ENCODE data around the gene NAT9. TPM values are rescaled to one million over a fixed set of nuclear protein-coding genes. Genes with fewer than 3 reads are reported as not detected.

Gene NAT9
- total and polyA plus RNA-seq, 2 experiments from 2014 or later: 29.2 to 34.8 TPM

DNA sequence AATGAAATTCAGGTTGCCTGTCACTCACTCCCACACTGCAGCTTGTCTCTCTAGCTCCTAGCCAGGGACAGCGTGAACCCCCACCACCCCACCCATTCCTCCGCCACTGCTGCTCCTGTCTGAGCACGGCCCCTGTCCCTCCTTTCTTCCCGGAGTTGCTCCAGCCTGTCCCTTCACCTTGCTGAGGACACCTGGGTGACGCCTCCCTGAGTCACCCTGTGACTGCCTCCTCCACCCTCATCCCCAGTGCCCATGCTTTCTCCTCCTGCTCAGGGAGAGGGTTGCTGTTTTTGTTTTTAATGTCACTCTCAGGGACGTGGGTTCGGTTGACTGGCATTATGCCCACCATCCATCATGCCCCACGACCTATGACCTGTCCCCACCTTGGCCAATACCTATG is 25.8 kb upstream of the NAT9 start:
- no peaks in the 10 kb centered on the region for H3K79me2 ChIP-seq
- H3K9me3 ChIP-seq (ENCODE audit: low read depth): no peaks in the 10 kb centered on the region
- H3K4me1 ChIP-seq (ENCODE audit: insufficient read depth): no peaks in the 10 kb centered on the region
- no peak overlapping the region for H3K4me2 ChIP-seq
- H3K36me3 ChIP-seq (replicated peaks; ENCODE audit: insufficient read depth, low read depth): no peaks in the 10 kb centered on the region
- H3K27me3 ChIP-seq: no peaks in the 10 kb centered on the region
- no peaks in the 10 kb centered on the region for H4K20me1 ChIP-seq (ENCODE audit: insufficient read depth, poor library complexity, severe bottlenecking)
- no peak overlapping the region for H3K27ac ChIP-seq
- TF ChIP-seq EZH2 (IDR thresholded peaks at IDR 0.05; ENCODE audit: borderline replicate concordance) (no peak), EZH2phosphoT487 (IDR thresholded peaks at IDR 0.05; ENCODE audit: low read depth, severe bottlenecking, unreplicated experiment) (no peak)
- TF ChIP-seq, protein P1, sequence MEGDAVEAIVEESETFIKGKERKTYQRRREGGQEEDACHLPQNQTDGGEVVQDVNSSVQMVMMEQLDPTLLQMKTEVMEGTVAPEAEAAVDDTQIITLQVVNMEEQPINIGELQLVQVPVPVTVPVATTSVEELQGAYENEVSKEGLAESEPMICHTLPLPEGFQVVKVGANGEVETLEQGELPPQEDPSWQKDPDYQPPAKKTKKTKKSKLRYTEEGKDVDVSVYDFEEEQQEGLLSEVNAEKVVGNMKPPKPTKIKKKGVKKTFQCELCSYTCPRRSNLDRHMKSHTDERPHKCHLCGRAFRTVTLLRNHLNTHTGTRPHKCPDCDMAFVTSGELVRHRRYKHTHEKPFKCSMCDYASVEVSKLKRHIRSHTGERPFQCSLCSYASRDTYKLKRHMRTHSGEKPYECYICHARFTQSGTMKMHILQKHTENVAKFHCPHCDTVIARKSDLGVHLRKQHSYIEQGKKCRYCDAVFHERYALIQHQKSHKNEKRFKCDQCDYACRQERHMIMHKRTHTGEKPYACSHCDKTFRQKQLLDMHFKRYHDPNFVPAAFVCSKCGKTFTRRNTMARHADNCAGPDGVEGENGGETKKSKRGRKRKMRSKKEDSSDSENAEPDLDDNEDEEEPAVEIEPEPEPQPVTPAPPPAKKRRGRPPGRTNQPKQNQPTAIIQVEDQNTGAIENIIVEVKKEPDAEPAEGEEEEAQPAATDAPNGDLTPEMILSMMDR (IDR thresholded peaks at IDR 0.05; ENCODE audit: poor library complexity): no peak
- no peak for DNase-seq (ENCODE audit: low spot score)
- no peaks in the 10 kb centered on the region for H3K9me2 ChIP-seq (replicated peaks; ENCODE audit: insufficient read depth)
- H2AFZ ChIP-seq: no peak overlapping the region
- no peak overlapping the region for H3K4me3 ChIP-seq
- 97% methylated on average over 8 of the region's 8 CpGs for WGBS (ENCODE audit: low lambda C conversion rate, missing lambda C conversion rate)

DNA sequence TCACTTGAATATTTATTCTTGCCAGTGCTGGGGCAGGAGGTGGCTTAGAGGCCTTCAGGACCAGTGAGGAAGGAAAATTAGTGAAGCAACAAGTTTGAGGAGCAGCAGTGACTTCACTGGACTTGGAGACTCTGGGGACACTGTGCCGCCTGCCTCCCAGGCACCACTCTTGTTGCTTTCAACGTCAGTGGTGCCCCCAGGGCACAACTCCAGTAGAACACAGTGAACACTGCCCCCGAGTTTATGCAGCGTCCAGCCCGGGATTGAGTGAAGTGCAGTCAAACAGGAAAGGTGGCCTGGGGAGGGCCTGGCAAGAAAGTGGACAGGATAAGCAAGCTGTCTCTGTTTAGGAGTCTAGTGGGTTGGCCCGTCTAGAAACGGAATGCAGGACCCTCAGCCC is 24.4 kb upstream of the NAT9 start:
- H4K20me1 ChIP-seq (ENCODE audit: insufficient read depth, poor library complexity, severe bottlenecking): no peaks in the 10 kb centered on the region
- no peak overlapping the region for H3K27ac ChIP-seq
- no peaks in the 10 kb centered on the region for H3K4me1 ChIP-seq (ENCODE audit: insufficient read depth)
- no peak overlapping the region for H3K4me3 ChIP-seq
- no peak for DNase-seq (ENCODE audit: low spot score)
- no peaks in the 10 kb centered on the region for H3K27me3 ChIP-seq
- TF ChIP-seq EZH2phosphoT487 (IDR thresholded peaks at IDR 0.05; ENCODE audit: low read depth, severe bottlenecking, unreplicated experiment) (no peak), EZH2 (IDR thresholded peaks at IDR 0.05; ENCODE audit: borderline replicate concordance) (no peak)
- TF ChIP-seq, protein P1 (IDR thresholded peaks at IDR 0.05; ENCODE audit: poor library complexity): no peak
- no peaks in the 10 kb centered on the region for H3K9me3 ChIP-seq (ENCODE audit: low read depth)
- H2AFZ ChIP-seq: no peak overlapping the region
- H3K4me2 ChIP-seq: no peak overlapping the region
- WGBS (ENCODE audit: low lambda C conversion rate, missing lambda C conversion rate): 79% methylated on average over 7 of the region's 7 CpGs
- H3K9me2 ChIP-seq (replicated peaks; ENCODE audit: insufficient read depth): no peaks in the 10 kb centered on the region
- H3K79me2 ChIP-seq: no peaks in the 10 kb centered on the region
- no peaks in the 10 kb centered on the region for H3K36me3 ChIP-seq (replicated peaks; ENCODE audit: insufficient read depth, low read depth)

DNA sequence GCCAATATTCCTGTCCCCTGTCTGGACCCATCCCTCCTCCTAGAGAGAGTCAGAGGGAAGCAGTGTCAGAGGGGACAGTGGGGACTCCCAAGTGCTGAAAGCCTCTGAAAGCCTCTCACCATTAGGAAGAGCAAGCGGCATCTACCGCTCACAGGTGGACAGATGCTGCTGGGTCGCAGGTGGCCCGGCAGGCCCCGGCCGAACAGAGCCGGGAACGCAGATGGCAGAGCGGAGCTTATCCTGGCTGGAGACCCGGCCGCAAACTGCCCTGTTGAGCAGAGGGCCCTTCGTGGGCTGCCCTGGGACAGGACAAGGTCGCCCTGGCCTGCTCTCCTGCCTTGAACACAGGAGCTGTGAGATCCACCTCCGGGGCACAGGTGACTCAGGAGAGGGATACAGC is 23.0 kb upstream of the NAT9 start:
- Histone ChIP-seq H2AFZ (no peak overlapping the region), H3K9me3 (ENCODE audit: low read depth) (no peaks in the 10 kb centered on the region), H3K9me2 (replicated peaks; ENCODE audit: insufficient read depth) (no peaks in the 10 kb centered on the region), H3K27me3 (no peaks in the 10 kb centered on the region), H3K4me3 (no peak overlapping the region), H3K27ac (no peak overlapping the region), H3K36me3 (replicated peaks; ENCODE audit: insufficient read depth, low read depth) (no peaks in the 10 kb centered on the region), H4K20me1 (ENCODE audit: insufficient read depth, poor library complexity, severe bottlenecking) (no peaks in the 10 kb centered on the region), H3K4me1 (ENCODE audit: insufficient read depth) (no peaks in the 10 kb centered on the region), H3K79me2 (no peaks in the 10 kb centered on the region), H3K4me2 (no peak overlapping the region)
- no peak for DNase-seq (ENCODE audit: low spot score)
- WGBS (ENCODE audit: low lambda C conversion rate, missing lambda C conversion rate): 92% methylated on average over 14 of the region's 14 CpGs
- TF ChIP-seq, protein P1 (IDR thresholded peaks at IDR 0.05; ENCODE audit: poor library complexity): no peak

DNA sequence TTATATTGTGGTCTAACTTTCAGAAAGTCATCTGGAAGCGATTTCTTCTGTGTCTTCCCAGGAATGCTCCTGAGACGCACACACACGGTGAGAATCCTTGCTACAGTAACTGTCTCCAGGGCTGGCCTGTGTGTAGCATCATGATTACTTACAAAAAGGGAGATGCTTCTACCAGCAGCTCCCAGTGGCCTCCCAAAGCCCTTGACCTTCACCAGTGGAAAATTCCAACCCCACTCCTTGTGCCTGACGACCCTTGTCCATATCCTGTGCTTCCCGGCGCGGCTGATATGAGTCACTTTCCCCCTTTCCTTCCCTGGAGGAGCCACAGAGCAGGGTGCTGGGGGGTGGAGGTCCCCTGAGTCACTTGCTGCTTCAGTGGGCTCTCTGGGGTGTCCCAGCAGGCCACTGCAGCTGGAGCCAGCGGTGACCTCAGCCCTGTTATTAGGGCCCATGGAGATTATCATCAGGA is 22.1 kb upstream of the NAT9 start:
- Histone ChIP-seq H3K36me3 (replicated peaks; ENCODE audit: insufficient read depth, low read depth) (no peaks in the 10 kb centered on the region), H3K4me1 (ENCODE audit: insufficient read depth) (no peaks in the 10 kb centered on the region), H3K4me2 (no peak overlapping the region), H3K9me2 (replicated peaks; ENCODE audit: insufficient read depth) (no peaks in the 10 kb centered on the region), H3K4me3 (no peak overlapping the region), H3K27ac (no peak overlapping the region), H2AFZ (no peak overlapping the region), H3K79me2 (no peaks in the 10 kb centered on the region), H3K9me3 (ENCODE audit: low read depth) (no peaks in the 10 kb centered on the region), H4K20me1 (ENCODE audit: insufficient read depth, poor library complexity, severe bottlenecking) (no peaks in the 10 kb centered on the region), H3K27me3 (no peaks in the 10 kb centered on the region)
- WGBS (ENCODE audit: low lambda C conversion rate, missing lambda C conversion rate): 75% methylated on average over 8 of the region's 8 CpGs
- no peak for TF ChIP-seq EZH2phosphoT487 (IDR thresholded peaks at IDR 0.05; ENCODE audit: low read depth, severe bottlenecking, unreplicated experiment)
- no peak for TF ChIP-seq EZH2 (IDR thresholded peaks at IDR 0.05; ENCODE audit: borderline replicate concordance)
- TF ChIP-seq, protein P1 (IDR thresholded peaks at IDR 0.05; ENCODE audit: poor library complexity): no peak
- no peak for DNase-seq (ENCODE audit: low spot score)
